NCI-H146 treated with DMSO at 0.1 percent for 48 hours (cell line): ENCODE measurements around the gene HSPG2.
"Not testable (repeated sequence)": the region's sequence is repeated elsewhere in the genome, so short reads cannot be mapped to it uniquely, and the experiment has no call there.

ENCODE experiments used
- DNase-seq: peaks from one replicate; lab custom pipeline; 2025; ENCODE audit not compliant: unreplicated experiment; lab: John Stamatoyannopoulos, UW

Gene HSPG2

DNA sequence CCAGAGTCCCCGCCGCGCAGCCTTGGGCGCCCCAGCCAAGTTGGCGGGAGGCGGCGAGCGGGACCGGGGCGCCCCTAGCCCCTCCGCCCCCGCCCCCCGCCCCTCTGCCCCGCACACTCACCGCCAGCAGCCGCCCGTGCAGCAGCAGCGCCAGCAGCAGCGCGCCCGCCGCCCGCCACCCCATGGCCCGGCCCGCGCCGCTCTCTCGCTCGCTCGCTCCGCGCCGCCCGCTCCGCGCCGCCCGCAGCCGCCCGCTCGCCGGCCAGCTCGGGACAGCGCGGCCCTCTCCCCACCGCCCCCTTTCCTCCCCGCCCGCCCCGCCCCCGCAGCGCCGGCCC is at the start of gene HSPG2:
Gene HSPG2, minus strand, starts transcription at position 277 of the 338 bp plus-strand sequence. Its CDS starts 93 bp downstream, at position 184.
- no peak for DNase-seq

DNA sequence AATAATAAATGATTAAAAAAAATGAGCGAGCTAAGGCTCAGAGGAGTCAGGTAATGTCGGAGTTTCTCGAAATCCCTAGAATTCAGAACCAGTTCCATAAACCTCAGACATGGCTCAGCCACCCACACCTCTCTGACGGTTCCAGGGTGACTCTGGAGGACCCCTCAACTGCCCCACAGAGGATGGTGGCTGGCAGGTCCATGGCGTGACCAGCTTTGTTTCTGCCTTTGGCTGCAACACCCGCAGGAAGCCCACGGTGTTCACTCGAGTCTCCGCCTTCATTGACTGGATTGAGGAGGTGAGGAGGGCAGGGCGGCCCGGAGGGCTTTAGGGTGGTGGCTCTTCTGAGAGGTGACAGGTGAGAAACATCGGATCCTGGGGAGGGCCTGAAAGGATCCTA is 49.3 kb upstream of the HSPG2 start:
- not testable (repeated sequence) for DNase-seq

DNA sequence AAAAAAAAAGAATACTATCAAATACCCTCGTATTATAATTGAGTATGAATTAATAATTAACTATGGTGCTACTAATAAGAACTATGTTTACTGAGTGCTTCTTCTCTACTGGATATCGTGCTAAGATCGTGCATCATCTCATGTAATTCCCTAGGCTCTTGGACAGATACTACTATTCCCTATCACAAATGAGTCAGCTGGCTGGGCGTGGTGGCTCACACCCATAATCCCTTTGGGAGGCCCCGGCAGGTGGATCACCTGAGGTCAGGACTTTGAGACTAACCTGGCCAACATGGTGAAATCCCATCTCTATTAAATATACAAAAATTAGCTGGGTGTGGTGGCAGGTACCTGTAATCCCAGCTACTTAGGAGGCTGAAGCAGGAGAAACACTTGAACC is 48.8 kb upstream of the HSPG2 start:
- DNase-seq: not testable (repeated sequence)

DNA sequence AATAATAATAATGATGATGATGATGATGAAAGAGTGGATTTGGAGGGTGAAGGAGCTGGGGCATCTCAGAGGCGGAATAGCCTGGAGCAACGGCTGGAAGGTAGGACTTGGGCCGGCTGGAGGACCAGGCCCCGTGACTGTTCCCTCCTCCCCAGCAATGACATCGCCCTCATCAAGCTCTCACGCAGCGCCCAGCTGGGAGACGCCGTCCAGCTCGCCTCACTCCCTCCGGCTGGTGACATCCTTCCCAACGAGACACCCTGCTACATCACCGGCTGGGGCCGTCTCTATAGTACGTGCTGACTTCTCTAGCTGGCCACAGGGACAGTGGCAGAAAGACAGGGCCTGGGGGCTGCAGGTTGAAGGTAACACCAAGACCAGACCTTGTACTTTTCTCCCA is 46.4 kb upstream of the HSPG2 start:
- DNase-seq: not testable (repeated sequence)

DNA sequence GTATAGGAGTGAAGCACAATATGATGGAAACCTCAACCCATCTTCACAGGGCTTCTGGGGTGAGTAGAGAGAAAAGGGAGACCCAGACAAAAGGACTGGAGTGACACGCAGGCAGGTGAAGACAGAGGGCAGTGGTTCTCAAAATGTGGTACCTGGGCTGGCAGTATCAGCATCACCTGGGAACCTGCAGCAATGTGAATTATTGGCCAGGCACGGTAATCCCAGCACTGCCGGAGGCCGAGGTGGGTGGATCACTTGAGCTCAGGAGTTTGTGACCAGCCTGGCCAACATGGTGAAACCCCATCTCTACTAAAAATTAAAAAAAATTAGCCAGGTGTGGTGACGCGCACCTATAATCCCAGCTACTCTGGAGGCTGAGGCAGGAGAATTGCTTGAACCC is 45.0 kb upstream of the HSPG2 start:
- DNase-seq: not testable (repeated sequence)

DNA sequence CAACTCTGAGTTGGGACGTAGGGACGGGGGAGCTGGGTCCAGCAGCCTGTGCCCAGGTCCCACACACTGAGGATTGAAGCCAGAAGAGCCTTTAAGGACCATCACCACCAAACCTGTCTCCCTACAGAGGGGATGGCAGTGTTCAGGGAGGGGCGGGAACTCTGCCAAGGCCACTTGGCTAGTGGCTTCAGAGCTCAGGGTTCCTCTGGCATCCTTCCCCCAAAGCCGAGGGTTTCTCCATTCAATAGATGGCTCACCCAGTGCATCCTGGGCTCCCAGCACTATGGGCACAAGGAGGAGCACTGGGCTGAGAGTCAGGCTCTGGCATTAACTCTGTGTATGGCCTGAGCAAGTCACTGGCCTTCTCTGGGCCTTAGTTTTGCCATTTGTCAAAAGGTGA is 44.1 kb upstream of the HSPG2 start:
- DNase-seq: not testable (repeated sequence)

DNA sequence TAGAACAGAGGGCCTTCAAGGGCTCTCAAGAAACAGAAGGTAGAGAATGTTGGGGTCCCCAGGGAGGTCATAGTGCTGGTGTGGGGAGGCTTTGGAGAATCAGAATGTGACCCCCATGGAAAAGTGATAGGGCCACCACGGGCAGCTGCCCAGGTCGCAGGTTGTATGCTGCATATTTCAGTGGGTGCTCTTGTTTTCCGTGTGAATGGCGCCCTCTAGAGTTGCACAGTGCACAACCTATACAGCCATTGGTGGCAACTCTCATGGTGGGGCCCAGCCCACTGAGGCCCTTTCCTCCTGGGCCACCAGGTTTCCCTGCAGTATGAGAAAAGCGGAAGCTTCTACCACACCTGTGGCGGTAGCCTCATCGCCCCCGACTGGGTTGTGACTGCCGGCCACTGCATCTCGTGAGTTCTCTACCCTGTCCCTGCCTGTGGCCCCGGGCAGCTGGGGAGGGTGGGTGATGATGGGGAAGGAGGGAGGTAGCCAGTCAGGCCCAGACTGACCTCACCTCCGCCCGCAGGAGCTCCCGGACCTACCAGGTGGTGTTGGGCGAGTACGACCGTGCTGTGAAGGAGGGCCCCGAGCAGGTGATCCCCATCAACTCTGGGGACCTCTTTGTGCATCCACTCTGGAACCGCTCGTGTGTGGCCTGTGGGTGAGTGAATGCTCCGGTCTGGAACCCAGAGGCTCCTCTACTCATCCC is 43.6 kb upstream of the HSPG2 start:
- not testable (repeated sequence) for DNase-seq

DNA sequence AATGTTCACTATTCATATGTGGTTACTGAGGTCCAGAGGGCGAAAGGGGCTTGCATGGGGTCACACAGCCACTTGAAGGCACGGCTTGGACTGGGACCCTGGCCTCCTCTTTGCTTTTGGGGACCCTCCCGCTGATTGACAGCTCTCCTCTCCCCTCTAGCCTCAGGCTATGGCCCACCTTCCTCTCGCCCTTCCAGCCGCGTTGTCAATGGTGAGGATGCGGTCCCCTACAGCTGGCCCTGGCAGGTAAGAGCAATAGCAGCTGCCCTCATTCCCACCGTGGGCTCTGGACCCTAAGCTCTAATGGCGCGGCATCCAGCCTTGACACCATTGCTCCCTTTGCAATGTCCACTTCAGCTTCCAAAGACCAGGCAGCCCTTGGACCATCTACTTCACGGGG is 41.1 kb upstream of the HSPG2 start:
- not testable (repeated sequence) for DNase-seq

DNA sequence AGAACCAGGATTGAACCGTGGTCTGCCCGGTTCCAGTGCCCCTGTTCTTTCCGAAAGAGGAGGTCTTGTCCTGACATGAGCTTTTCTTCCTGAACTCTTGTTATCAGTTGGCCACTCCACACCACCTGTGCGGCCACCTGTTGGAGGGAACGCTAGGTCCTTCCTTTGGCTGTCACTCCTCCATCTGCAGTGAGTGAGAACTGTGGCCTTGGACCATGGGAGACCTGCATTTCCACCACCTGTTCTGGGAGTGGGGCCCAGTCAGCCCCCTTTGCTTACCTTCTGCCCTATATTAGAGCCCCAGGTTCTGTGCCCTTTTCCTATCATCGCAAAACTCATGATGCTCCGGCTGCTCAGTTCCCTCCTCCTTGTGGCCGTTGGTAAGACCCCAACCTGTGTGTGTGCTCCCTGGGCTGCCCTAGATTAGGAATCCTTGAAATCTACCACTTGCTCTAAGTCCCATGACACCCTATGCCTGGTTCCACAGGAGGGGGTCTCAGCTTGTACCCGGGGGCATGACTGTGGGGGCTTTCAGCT is 39.7 kb upstream of the HSPG2 start, which contains the start of gene CELA3B:
Gene CELA3B, plus strand, starts transcription at position 320 of the 537 bp plus-strand sequence. Its CDS starts 18 bp downstream, at position 338.
- DNase-seq: not testable (repeated sequence)

DNA sequence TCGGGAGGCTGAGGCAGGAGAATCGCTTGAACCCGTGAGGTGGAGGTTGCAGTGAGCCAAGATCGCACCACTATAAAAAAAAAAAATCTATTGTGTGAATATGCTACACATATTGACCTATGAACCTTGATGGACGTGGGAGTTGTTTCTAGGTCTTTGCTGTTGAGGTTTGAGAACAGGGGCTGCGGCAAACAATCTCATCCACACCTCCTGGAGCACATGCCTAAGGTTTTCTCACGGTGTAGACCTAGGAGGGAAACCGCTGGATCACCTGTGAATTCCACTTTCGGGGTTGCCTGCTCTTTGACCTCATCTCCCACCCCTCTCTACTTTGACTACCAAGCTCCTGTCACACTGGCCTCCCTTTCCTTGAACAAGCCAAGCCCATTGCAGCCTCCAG is 38.2 kb upstream of the HSPG2 start:
- DNase-seq: not testable (repeated sequence)

DNA sequence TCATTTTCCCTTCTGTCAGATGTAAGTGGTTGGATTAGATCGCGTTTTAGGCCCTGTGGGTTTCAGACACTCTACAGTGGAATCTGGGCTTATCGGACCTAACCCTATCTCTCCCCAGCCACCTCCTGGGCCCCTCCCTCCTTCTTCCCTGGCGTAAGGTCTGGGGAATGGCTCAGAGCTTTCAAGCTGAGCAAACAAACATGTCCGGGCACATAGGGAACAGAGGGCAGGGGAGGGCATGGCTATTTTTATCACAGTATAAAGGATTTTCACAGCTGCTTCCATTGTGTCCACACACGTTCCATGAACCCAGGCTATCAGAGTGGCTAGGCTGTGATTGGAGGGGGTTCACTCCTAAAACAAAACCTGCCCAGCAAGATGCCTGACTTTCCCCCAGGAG is 37.6 kb upstream of the HSPG2 start:
- DNase-seq: peak; percentile 62

DNA sequence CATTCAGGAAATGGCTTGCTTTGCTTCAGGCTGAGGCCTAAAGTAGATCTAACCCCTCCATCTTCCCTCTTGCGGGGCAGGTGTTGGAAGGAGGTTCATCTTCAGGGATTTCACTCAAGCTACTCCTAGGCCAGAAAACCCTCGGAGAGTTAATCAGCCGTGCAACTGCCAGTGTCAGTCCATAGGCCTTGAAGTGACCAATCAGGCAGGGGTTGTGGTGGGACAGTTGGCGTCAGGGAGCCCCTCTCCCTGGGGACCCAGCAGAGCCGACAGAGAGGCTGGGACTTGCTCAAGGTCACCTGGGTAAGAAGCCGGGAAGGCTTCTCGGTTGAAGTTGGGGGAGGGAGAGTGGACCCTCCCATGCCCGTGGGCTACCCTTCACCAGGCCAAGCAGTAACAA is 36.8 kb upstream of the HSPG2 start:
- DNase-seq: not testable (repeated sequence)

DNA sequence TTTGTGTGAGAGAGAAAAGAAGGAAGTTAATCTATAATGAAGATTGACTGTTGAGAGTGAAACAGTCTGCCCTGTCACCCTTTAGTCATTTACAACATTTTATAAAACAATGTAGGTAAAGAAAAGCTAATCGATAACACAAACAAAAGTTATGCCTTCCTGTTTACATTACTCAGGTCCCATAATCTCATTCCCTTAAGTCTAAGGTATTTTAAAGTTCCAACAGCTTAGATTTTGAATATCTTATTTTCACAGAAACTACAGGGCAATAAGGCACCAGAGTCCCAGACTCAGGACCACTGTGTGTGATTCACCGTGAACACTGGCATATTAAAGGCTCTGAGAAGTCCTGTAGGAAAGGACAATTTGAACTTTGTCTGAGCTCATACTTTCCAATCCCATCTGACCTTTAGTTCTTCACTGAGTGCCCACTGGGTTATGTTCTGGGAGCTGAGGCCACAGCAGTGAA is 35.9 kb upstream of the HSPG2 start:
- not testable (repeated sequence) for DNase-seq

DNA sequence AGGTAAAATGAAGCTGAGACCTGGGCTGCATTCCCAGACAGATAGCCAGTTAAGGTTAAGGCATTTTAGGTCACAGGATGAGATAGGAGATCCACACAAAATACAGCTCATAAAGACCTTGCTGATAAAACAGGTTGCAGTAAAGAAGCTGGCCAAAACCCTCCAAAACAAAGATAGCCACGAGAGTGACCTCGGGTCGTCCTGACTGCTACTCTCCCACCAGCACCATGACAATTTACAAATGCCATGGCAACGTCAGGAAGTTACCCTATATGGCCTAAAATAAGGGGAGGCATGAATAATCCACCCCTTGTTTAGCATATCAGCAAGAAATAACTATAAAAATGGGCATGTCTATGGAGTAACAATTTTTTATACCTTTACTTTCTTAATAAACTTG is 33.4 kb upstream of the HSPG2 start:
- DNase-seq: not testable (repeated sequence)

DNA sequence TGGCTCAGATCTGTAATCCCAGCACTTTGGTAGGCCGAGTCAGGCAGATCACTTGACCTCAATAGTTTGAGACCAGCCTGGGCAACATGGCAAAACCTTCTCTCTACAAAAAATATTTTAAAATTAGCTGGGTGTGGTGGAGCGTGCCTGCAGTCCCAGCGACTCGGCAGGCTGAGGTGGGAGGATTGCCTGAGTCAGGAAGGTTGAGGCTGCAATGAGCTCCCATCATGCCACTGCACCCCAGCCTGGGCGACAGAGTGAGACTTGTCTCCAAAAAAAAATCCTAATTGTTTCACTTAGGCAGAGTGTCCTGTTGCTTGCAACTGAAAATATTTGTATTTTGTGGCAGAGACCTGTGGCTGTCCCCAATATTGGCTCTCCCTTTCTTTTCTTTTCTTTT is 32.0 kb upstream of the HSPG2 start:
- DNase-seq: not testable (repeated sequence)

DNA sequence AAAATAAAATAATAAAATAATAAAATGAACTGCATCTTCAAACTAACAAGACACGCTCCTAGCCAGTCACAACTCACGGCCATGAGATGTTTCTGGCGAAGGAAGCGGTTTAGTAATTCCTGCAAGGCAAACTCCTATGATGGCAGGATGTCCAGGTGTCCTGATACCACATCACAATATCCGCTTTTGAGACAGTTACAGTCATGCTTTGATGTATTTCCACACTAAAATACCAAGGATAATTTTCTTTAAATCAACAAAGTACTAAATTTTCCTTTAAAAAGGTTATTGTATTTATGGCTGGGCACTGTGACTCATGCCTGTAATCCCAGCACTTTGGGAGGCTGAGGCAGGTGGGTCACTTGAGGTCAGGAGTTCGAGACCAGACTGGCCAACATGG is 30.1 kb upstream of the HSPG2 start:
- not testable (repeated sequence) for DNase-seq

DNA sequence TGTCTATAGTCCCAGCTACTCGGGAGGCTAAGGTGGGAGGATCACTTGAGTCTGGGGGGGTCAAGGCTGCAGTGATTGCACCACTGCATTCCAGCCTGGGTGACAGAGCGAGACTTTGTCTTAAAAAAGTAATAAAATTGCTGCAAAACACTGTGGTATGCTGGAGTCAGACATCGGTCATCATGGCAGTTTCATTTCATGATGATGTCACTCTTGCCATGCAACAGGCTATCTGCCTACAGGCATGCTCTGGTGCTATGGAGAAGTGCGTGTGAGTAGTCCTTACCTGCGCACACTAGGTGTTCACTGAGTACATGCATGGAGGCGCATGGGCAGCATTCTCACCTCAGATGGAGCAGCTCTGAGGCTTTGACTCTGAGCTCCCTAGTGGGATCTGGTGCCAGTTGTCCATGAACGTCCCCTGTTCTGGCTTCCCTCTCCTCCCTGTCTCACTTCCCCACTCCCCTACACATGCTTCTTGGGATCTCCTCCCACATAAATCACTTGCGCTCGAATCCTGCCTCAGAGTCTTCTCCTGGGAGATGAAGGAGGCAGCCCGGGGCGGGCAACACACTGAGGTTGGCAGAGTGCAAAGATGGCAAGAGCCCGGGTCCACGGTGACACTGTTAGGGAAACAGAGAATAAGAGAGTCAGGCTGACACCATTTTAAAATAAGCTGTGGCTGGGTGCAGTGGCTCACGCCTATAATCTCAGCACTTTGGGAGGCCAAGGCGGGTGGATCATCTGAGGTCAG is 29.3 kb upstream of the HSPG2 start:
- no peak for DNase-seq

DNA sequence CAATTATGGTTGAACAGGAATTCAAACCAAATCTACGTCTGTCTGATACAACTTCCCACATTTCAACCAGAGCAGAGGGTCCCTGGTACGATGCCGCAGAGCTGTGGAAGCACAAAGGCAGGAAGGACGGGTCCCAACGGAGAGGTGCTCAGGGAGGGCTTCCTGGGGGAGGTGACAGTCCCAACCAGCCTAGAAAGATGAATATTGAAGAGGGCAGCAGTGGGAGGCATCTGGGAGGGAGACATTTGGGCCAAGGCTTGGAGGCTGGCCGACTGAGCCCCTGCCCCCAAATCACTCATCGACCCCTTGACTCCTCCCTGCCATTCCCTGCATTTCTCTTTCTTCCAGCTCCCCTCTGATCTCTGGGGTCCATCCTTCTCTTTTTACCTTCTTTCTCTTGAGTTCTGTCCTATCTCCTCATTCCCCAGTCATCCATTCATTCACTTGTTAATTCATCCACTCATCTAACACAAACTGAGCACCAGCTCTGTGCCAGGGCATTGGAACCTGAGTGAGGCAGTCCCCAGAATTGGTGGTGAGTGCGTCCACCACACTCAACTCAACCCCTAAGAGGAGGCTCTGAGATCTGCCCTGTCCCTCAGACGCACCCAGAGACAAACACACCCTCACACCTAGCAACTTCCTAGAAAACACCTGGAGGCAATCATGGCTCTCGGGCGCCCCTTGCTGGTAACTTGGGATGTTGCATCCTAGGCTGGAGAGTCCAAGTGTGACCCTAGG is 26.5 kb upstream of the HSPG2 start:
- peak; percentile 6 for DNase-seq

DNA sequence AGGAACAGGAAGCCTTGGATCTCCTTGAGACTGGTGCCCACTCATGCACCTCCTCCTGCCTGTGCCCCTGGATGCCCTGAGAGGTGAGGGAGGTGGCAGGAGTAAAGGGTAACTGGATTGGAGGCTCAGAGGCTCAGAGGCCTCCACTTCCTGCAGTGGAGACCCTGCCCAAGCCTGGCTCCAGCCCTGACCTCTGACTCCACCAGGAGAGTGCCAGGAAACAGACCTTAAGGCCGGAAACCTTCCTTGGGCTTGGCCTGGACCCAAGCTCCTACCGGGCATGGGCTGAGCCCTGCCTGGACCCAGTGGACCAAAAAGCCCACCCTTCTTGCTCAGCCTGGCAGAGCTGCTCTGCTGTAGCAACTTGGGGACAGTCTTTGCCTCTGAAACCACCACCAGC is 24.7 kb upstream of the HSPG2 start:
- DNase-seq: no peak

DNA sequence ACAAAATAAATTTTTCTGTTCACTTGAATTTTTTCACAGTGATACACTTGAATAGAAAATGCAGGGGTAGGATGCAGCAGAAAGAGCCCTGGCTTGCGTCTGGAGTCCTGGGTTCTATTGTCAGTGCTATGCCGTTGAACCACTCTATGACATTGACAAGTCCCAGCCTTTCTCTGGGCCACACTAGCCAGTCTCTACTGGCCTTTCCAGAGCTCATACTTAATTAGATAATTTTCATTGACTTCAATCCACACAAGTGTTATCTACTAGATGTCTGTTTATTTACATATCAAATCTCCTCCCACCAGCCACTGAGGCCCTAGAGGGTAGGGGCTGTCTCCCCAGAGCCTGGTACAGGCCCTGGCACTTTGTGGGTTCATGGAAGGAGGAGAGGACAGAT is 24.2 kb upstream of the HSPG2 start:
- DNase-seq: no peak
